NCI-H187 treated with DMSO at 0.1 percent for 48 hours (cell line): ENCODE measurements around the gene SPTBN2.
A peak's percentile ranks its signal among the peaks of the same experiment; 100 is the strongest.

Experiments used
- DNase-seq: peaks from one replicate; lab custom pipeline; 2025; lab: John Stamatoyannopoulos, UW

SPTBN2 gene

DNA sequence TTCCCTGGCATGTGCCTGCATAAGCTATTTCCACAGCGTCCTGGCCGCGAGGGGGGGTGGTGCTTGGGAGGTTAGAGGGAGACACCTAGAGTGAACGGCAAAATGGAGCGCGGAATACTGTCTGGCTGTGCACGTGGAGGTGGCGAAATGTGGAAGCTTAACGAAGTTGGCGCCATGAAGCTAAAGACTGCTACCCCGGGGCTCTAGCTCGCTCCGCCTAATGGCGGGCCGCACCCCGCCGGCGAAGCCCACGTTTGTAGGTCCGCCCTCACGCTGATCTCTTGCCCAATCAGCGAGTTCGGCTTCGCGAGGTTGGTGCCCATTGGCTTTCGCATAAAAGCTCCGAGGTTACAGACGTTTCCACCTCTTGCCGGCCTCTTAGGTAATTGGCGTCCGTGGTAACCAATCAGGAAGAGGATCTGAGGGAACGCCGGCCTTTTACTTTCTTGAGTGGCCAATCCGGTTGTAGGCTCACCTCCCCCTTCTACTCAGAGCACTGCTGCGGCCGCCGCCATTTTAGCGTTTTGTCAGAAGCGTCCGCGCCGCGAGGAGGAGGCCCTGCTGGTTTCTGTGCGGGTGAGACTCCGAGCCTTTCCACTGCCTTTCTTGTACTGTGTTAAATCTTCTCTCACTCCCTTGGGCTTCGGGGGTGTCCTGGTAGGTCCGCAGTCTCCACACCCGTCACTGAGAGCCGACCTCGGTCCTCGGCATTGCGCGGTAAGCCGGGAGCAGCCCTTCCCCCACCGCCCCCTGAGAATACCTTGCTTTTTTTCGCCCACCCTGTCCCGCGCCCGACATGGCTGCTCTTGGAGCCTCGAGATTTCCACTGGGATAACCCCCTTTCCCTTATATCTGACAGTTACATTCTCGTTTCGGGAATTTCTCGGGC, 90.6 kb downstream of the SPTBN2 start, which contains the start of gene RBM4:
Gene RBM4, plus strand, starts transcription at position 527 of the 889 bp plus-strand sequence. CDS start 1,009 bp downstream, outside the sequence.
- DNase-seq: peak; percentile 96

GRCh38 chr11:66637557-66638176, 91.3 kb downstream of the SPTBN2 start:
- no peak for DNase-seq

- DNase-seq: no peak
These were observed 92.6 kb downstream of the SPTBN2 start for GRCh38 chr11:66636411-66636810.
